ENCODE results near the gene GRAMD1B. TPM values are rescaled to one million over a fixed set of nuclear protein-coding genes. Genes with fewer than 3 reads are reported as not detected.
"Not testable (repeated sequence)": the region's sequence is repeated elsewhere in the genome, so short reads cannot be mapped to it uniquely, and the experiment has no call there.

GRAMD1B gene
- total and polyA plus RNA-seq, 2 donors (not counting 1 experiment from before 2014, with no cell fraction given) = 0.58 to 11.6 TPM

DNA sequence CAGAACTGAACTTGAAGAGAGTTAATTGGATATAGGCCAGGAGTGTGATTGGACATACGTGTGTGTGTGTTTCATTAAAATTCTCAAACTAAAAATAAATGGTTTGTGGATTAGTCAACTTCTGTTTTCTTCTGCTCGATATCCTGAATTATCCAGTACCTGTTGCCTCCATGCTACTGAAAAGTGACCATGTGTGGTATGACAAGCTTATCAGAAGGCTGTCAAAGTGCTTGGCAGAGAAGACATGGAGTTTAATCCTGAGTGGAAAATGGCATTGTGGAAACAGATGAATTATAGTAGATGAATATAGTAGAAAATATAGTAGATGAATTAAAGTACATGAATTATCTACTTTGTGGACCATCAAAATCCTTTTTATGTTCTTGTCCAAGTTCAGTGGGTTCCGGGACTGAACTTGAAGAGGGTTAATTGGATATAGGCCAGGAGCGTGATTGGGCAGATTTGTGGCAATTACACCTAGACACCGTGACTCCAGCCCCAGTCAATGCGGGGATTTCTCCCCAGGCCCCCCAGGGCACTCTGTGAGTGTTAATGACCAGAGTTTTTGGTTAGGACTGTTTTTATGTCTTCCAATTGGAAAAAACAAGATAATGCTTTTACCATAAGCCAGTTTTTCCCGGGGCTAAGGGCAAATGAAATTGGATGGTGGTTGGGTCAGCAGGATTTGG, 30.1 kb downstream of the GRAMD1B start:
- no peak overlapping the region for H3K4me3 Mint-ChIP-seq
- TF ChIP-seq, protein P1, sequence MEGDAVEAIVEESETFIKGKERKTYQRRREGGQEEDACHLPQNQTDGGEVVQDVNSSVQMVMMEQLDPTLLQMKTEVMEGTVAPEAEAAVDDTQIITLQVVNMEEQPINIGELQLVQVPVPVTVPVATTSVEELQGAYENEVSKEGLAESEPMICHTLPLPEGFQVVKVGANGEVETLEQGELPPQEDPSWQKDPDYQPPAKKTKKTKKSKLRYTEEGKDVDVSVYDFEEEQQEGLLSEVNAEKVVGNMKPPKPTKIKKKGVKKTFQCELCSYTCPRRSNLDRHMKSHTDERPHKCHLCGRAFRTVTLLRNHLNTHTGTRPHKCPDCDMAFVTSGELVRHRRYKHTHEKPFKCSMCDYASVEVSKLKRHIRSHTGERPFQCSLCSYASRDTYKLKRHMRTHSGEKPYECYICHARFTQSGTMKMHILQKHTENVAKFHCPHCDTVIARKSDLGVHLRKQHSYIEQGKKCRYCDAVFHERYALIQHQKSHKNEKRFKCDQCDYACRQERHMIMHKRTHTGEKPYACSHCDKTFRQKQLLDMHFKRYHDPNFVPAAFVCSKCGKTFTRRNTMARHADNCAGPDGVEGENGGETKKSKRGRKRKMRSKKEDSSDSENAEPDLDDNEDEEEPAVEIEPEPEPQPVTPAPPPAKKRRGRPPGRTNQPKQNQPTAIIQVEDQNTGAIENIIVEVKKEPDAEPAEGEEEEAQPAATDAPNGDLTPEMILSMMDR (IDR thresholded peaks at IDR 0.05) = no peak
- TF ChIP-seq EZH2 (IDR thresholded peaks at IDR 0.05; ENCODE audit: borderline replicate concordance, insufficient read depth, low read depth, low read length, poor library complexity, severe bottlenecking) = no peak
- H3K9ac ChIP-seq (ENCODE audit: low read length) = no peak overlapping the region
- no peaks in the 10 kb centered on the region for H3K9me3 Mint-ChIP-seq (ENCODE audit: insufficient read depth)
- POLR2A ChIA-PET = no interaction called here
- H3K27me3 ChIP-seq (replicated peaks in 1 of 4; ENCODE audit: control extremely low read depth in 1 of 4, control insufficient read depth in 3 of 4, insufficient read depth in 4 of 4, low read length in 3 of 4) = no peaks in the 10 kb centered on the region
- no peak for ATAC-seq (ENCODE audit: low read depth)
- WGBS (ENCODE audit: insufficient coverage) = 90% methylated on average over 5 of the region's 7 CpGs
- H3K4me2 ChIP-seq (replicated peaks; ENCODE audit: low read depth, low read length, poor library complexity, severe bottlenecking) = no peak overlapping the region
- H3K4me1 ChIP-seq (ENCODE audit: control insufficient read depth in 2 of 2, insufficient read depth in 2 of 2, low read length in 2 of 2) = peaks cover 0 to 5% of the 10 kb centered on the region in 2 donors
- no peak for DNase-seq
- intact Hi-C loops (cut with micrococcal nuclease) = no loop called here
- H3K4me1 Mint-ChIP-seq = peaks cover 6% of the 10 kb centered on the region
- no peak overlapping the region for H2AFZ ChIP-seq (ENCODE audit: insufficient read depth, low read depth, low read length, poor library complexity, severe bottlenecking)
- H3K27ac ChIP-seq (ENCODE audit: low read length in 2 of 2) = no peak overlapping the region
- no peak overlapping the region for H3K27ac Mint-ChIP-seq
- CTCF ChIA-PET = no interaction called here
- H3K36me3 ChIP-seq (replicated peaks in 1 of 2; ENCODE audit: control extremely low read depth in 1 of 2, control insufficient read depth in 1 of 2, extremely low read depth in 1 of 2, insufficient read depth in 2 of 2, low read length in 1 of 2) = no peaks in the 10 kb centered on the region
- H3K79me2 ChIP-seq (ENCODE audit: control insufficient read depth, insufficient read depth, low read length) = no peaks in the 10 kb centered on the region
- no peaks in the 10 kb centered on the region for H4K20me1 ChIP-seq (ENCODE audit: control insufficient read depth, insufficient read depth, low read length, poor library complexity, severe bottlenecking)
- H3K9me3 ChIP-seq (ENCODE audit: control extremely low read depth in 1 of 3, control insufficient read depth in 2 of 3, insufficient read depth in 1 of 3, low read length in 2 of 3) = no peaks in the 10 kb centered on the region
- H3K4me3 ChIP-seq (ENCODE audit: control extremely low read depth in 1 of 5, extremely low read depth in 1 of 5, insufficient read depth in 1 of 5, low read depth in 2 of 5, low read length in 4 of 5) = no peak overlapping the region
- no peaks in the 10 kb centered on the region for H3K27me3 Mint-ChIP-seq

DNA sequence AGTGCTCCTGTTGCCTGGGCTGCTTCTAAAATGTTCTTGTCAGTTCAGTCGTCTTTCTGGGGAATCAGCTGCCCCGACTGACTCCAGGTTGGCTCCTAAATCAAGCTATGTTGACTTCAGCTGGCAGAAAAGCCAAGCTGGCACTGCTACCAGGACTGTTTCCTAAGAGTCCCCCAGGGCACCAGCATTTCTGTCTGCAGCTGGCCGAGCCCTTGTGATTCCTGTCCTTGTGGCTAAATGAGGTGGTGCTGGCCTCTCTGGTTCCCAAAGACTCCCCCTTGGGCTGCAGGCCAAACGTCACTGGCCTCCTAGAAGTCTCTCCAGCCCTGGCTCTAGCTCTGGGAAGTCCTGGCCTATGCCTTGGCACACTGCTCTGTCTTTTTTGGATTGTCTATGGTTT, 31.1 kb downstream of the GRAMD1B start:
- CTCF ChIA-PET = interaction anchor here (0.8 to 1.3 kb wide), 2 partner anchors 15 to 53 kb away, joined by 3 read pairs; no protein-coding TSS in a partner anchor
- H3K9me3 Mint-ChIP-seq (ENCODE audit: insufficient read depth) = no peaks in the 10 kb centered on the region
- Histone ChIP-seq H3K9me3 (ENCODE audit: control extremely low read depth in 1 of 3, control insufficient read depth in 2 of 3, insufficient read depth in 1 of 3, low read length in 2 of 3) (no peaks in the 10 kb centered on the region), H2AFZ (ENCODE audit: insufficient read depth, low read depth, low read length, poor library complexity, severe bottlenecking) (no peak overlapping the region), H4K20me1 (ENCODE audit: control insufficient read depth, insufficient read depth, low read length, poor library complexity, severe bottlenecking) (no peaks in the 10 kb centered on the region), H3K27ac (ENCODE audit: low read length in 2 of 2) (no peak overlapping the region), H3K79me2 (ENCODE audit: control insufficient read depth, insufficient read depth, low read length) (no peaks in the 10 kb centered on the region), H3K4me3 (ENCODE audit: control extremely low read depth in 1 of 5, extremely low read depth in 1 of 5, insufficient read depth in 1 of 5, low read depth in 2 of 5, low read length in 4 of 5) (no peak overlapping the region), H3K9ac (ENCODE audit: low read length) (no peak overlapping the region), H3K4me1 (ENCODE audit: control insufficient read depth in 2 of 2, insufficient read depth in 2 of 2, low read length in 2 of 2) (peaks cover 0 to 5% of the 10 kb centered on the region in 2 donors), H3K27me3 (replicated peaks in 1 of 4; ENCODE audit: control extremely low read depth in 1 of 4, control insufficient read depth in 3 of 4, insufficient read depth in 4 of 4, low read length in 3 of 4) (no peaks in the 10 kb centered on the region), H3K4me2 (replicated peaks; ENCODE audit: low read depth, low read length, poor library complexity, severe bottlenecking) (no peak overlapping the region), H3K36me3 (replicated peaks in 1 of 2; ENCODE audit: control extremely low read depth in 1 of 2, control insufficient read depth in 1 of 2, extremely low read depth in 1 of 2, insufficient read depth in 2 of 2, low read length in 1 of 2) (no peaks in the 10 kb centered on the region)
- DNase-seq (no peak), ATAC-seq (ENCODE audit: low read depth) (no peak)
- peaks cover 9% of the 10 kb centered on the region for H3K4me1 Mint-ChIP-seq
- no peaks in the 10 kb centered on the region for H3K27me3 Mint-ChIP-seq
- no peak overlapping the region for H3K27ac Mint-ChIP-seq
- POLR2A ChIA-PET = no interaction called here
- WGBS (ENCODE audit: insufficient coverage) = 94% methylated on average over 4 of the region's 4 CpGs
- intact Hi-C loops (cut with micrococcal nuclease) = no loop called here
- no peak overlapping the region for H3K4me3 Mint-ChIP-seq
- no peak for TF ChIP-seq EZH2 (IDR thresholded peaks at IDR 0.05; ENCODE audit: borderline replicate concordance, insufficient read depth, low read depth, low read length, poor library complexity, severe bottlenecking)

DNA sequence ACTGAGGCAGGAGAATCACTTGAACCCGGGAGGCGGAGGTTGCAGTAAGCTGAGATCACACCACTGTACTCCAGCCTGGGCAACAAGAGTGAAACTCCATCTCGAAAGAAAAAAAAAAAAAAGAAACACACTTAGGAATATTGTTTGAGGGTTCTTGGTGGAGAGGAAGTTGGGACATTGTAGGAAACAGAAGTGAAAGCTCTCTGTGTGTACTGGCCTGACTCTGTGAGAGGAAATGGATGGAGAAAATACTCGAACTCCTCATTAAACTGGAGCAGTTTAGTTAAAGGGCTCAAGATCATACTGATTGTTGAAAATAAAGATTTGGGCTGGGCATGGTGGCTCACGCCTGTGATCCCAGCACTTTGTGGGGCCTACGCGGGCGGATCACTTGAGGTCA, 35.6 kb downstream of the GRAMD1B start:
- H3K4me3 ChIP-seq (ENCODE audit: control extremely low read depth in 1 of 5, extremely low read depth in 1 of 5, insufficient read depth in 1 of 5, low read depth in 2 of 5, low read length in 4 of 5); H3K27me3 ChIP-seq (replicated peaks in 1 of 4; ENCODE audit: control extremely low read depth in 1 of 4, control insufficient read depth in 3 of 4, insufficient read depth in 4 of 4, low read length in 3 of 4); H3K4me3 Mint-ChIP-seq; ATAC-seq (ENCODE audit: low read depth); H3K4me2 ChIP-seq (replicated peaks; ENCODE audit: low read depth, low read length, poor library complexity, severe bottlenecking); H3K4me1 ChIP-seq (ENCODE audit: control insufficient read depth in 2 of 2, insufficient read depth in 2 of 2, low read length in 2 of 2); H3K79me2 ChIP-seq (ENCODE audit: control insufficient read depth, insufficient read depth, low read length); H3K4me1 Mint-ChIP-seq; POLR2A ChIA-PET; H3K36me3 ChIP-seq (replicated peaks in 1 of 2; ENCODE audit: control extremely low read depth in 1 of 2, control insufficient read depth in 1 of 2, extremely low read depth in 1 of 2, insufficient read depth in 2 of 2, low read length in 1 of 2); H3K9me3 ChIP-seq (ENCODE audit: control extremely low read depth in 1 of 3, control insufficient read depth in 2 of 3, insufficient read depth in 1 of 3, low read length in 2 of 3); intact Hi-C loops (cut with micrococcal nuclease); H2AFZ ChIP-seq (ENCODE audit: insufficient read depth, low read depth, low read length, poor library complexity, severe bottlenecking); H4K20me1 ChIP-seq (ENCODE audit: control insufficient read depth, insufficient read depth, low read length, poor library complexity, severe bottlenecking); H3K27me3 Mint-ChIP-seq; H3K9ac ChIP-seq (ENCODE audit: low read length); DNase-seq; H3K9me3 Mint-ChIP-seq (ENCODE audit: insufficient read depth); H3K27ac Mint-ChIP-seq; H3K27ac ChIP-seq (ENCODE audit: low read length in 2 of 2): not testable (repeated sequence)
- 50% methylated on average over 2 of the region's 8 CpGs for WGBS (ENCODE audit: insufficient coverage)
- CTCF ChIA-PET = interaction anchor here (1.1 kb wide), 1 partner anchor 13 kb away, joined by 3 read pairs; no protein-coding TSS in a partner anchor
